ENCODE measurements around the gene ATAD2B. TPM values are rescaled to one million over a fixed set of nuclear protein-coding genes. Genes with fewer than 3 reads are reported as not detected.
"Not testable (repeated sequence)": the region's sequence is repeated elsewhere in the genome, so short reads cannot be mapped to it uniquely, and the experiment has no call there.

The ATAD2B gene
- total RNA-seq, 4 donors from 2014 or later = 39.0 to 56.9 (median 45.2) TPM

DNA sequence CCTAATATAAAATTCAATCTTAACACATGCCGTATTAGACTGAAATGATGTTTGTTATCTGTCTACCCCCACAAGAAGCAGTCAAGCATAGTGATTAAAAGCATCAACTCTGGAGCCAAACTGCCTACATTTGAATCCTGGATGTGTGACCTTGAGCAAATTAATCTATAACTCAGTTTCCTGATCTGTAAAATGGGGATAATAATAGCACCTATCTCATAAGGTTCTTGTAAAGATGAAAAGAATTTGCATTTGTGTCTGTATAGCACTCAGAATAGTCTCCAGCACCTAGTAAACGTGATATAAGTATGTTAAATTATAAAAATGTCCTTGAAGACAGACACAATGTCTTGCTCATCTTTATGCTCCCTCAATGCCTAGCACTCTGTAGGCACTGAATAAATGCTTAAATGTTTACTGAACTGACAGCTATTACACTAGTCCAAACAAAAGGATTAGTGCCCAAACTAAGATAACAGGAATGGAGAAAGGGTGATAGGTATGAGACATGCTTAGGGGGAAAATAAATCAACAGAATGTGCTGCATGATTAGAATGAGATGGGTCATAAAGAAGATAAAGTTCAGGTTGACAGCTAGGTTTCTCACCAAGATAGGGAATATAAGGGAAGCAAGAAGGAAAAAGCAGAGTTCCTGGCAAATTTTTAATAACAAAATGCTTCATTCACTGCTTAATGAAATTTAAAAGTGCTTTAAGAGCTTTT is 180.6 kb downstream of the ATAD2B start:
- no peak overlapping the region for H3K4me3 ChIP-seq
- peaks cover 0 to 15% (median 3%) of the 10 kb centered on the region in 4 donors for H3K4me1 ChIP-seq
- TF ChIP-seq, protein P1, sequence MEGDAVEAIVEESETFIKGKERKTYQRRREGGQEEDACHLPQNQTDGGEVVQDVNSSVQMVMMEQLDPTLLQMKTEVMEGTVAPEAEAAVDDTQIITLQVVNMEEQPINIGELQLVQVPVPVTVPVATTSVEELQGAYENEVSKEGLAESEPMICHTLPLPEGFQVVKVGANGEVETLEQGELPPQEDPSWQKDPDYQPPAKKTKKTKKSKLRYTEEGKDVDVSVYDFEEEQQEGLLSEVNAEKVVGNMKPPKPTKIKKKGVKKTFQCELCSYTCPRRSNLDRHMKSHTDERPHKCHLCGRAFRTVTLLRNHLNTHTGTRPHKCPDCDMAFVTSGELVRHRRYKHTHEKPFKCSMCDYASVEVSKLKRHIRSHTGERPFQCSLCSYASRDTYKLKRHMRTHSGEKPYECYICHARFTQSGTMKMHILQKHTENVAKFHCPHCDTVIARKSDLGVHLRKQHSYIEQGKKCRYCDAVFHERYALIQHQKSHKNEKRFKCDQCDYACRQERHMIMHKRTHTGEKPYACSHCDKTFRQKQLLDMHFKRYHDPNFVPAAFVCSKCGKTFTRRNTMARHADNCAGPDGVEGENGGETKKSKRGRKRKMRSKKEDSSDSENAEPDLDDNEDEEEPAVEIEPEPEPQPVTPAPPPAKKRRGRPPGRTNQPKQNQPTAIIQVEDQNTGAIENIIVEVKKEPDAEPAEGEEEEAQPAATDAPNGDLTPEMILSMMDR (IDR thresholded peaks at IDR 0.05) = no peak
- TF ChIP-seq POLR2A (IDR thresholded peaks at IDR 0.05) (no peak), EP300 (IDR thresholded peaks at IDR 0.05) (no peak)
- peaks cover 0 to 18% (median 0%) of the 10 kb centered on the region in 3 donors for H3K36me3 ChIP-seq
- DNase-seq (ENCODE audit: low spot score in 2 of 2) = no peak
- no peaks in the 10 kb centered on the region for H3K9me3 ChIP-seq
- peak overlapping the region in 1 of 4 donors; percentile 64 for H3K27ac ChIP-seq
- WGBS, 2 donors = 87 to 92% methylated on average over 2 of the region's 2 CpGs
- H3K27me3 ChIP-seq = no peaks in the 10 kb centered on the region

DNA sequence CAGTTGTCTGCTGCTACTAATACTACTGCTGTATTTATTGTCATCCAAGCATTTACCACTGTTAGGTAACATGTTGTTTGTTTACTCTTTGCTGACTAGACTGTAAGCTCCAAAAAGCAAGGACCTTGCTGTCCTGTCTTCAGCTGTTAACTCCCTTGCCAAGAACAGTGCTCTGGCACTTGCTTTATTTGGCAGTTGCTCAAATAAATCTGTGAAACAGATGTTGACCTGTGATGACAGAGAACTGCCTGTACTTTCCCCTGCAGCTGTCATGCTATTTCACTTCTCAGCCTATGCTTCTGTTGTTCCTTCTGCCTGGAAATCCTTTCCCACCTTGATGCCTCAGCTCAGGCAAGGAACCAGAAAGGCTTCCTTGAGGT is 181.2 kb downstream of the ATAD2B start:
- peak; percentile 35 to 77 for DNase-seq (ENCODE audit: low spot score in 2 of 2)
- Histone ChIP-seq H3K4me3 (no peak overlapping the region), H3K27ac (peak overlapping the region in 1 of 4 donors; percentile 64), H3K27me3 (no peaks in the 10 kb centered on the region), H3K9me3 (no peaks in the 10 kb centered on the region), H3K36me3 (peaks cover 0 to 12% (median 0%) of the 10 kb centered on the region in 3 donors), H3K4me1 (peaks cover 0 to 15% (median 3%) of the 10 kb centered on the region in 4 donors)
- TF ChIP-seq POLR2A (IDR thresholded peaks at IDR 0.05) = no peak
- TF ChIP-seq, protein P1 (IDR thresholded peaks at IDR 0.05) = no peak
- peak; percentile 44 to 96 for TF ChIP-seq EP300 (IDR thresholded peaks at IDR 0.05)

DNA sequence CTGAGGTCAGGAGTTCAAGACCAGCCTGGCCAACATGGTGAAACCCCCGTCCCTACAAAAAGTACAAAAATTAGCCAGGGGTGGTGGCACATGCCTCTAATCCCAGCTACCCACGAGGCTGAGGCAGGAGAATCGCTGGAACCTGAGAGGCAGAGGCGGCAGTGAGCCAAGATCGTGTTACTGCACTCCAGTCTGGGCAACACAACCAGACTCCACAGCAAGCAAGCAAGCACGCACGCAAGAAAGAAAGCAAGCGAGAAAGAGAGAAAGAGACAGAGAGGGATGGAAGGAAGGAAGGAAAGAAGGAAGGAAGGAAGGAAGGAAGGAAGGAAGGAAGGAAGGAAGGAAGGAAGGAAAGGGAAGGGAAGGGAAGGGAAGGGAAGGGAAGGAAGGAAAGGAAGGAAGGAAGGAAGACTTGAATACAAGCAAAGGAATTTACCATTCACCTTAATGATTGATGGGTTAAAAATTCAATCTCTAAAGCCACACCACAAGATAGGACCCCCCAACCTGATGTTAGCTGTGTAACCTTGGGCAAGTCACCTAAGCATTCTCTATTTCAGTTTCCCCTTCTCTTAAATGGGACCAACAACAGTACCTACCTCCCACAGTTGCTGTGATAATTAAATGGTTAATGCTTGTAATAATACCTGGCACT is 181.7 kb downstream of the ATAD2B start:
- TF ChIP-seq EP300 (IDR thresholded peaks at IDR 0.05) (no peak), POLR2A (IDR thresholded peaks at IDR 0.05) (no peak)
- TF ChIP-seq, protein P1 (IDR thresholded peaks at IDR 0.05) = no peak
- H3K4me1 ChIP-seq = peaks cover 0 to 15% (median 3%) of the 10 kb centered on the region in 4 donors
- WGBS, 2 donors = 77 to 82% methylated on average over 8 of the region's 8 CpGs
- H3K4me3 ChIP-seq = no peak overlapping the region
- no peak overlapping the region for H3K27ac ChIP-seq
- H3K36me3 ChIP-seq = peaks cover 0 to 7% (median 0%) of the 10 kb centered on the region in 3 donors
- no peaks in the 10 kb centered on the region for H3K9me3 ChIP-seq
- no peaks in the 10 kb centered on the region for H3K27me3 ChIP-seq
- peak in 1 of 2 donors; percentile 17 for DNase-seq (ENCODE audit: low spot score in 2 of 2)

DNA sequence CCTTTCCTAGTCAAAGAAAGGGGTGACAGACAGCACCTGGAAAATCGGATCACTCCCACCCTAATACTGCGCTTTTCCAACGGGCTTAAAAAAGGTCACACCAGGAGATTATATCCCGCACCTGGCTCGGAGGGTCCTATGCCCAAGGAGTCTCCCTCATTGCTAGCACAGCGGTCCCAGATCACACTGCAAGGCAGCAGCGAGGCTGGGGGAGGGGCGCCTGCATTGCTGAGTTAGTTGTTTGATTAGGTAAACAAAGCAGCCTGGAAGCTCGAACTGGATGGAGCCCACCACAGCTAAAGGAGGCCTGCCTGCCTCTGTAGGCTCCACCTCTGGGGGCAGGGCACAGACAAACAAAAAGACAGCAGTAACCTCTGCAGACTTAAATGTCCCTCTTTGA is 190.1 kb downstream of the ATAD2B start:
- not testable (repeated sequence) for DNase-seq (ENCODE audit: low spot score in 2 of 2); H3K27me3 ChIP-seq; H3K27ac ChIP-seq; H3K4me1 ChIP-seq; H3K4me3 ChIP-seq
- WGBS, 2 donors = 94 to 96% methylated on average over 9 of the region's 9 CpGs
- H3K36me3 ChIP-seq = peaks cover 0 to 36% (median 0%) of the 10 kb centered on the region in 3 donors
- H3K9me3 ChIP-seq = peaks cover 0 to 14% (median 0%) of the 10 kb centered on the region in 4 donors

DNA sequence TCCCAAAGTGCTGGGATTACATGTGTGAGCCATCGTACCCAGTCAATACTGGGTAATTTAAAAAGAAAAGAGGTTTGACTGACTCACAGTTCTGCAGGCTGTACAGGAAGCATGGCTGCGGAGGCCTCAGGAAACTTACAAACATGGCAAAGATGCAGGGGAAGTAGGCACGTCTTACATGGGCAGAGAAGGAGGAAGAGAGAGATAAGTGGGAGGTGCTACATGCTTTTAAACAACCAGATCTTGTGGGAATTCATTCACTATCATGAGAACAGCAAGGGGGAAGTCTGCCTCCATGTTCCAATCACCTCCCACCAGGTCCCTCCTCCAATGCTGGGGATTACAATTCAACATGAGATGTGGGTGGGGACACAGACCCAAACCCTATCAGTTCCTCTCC is 192.5 kb downstream of the ATAD2B start:
- Histone ChIP-seq H3K36me3 (peaks cover 0 to 36% (median 0%) of the 10 kb centered on the region in 3 donors), H3K27ac (no peak overlapping the region), H3K4me1 (no peaks in the 10 kb centered on the region), H3K4me3 (no peak overlapping the region), H3K27me3 (no peaks in the 10 kb centered on the region), H3K9me3 (peaks cover 0 to 14% (median 0%) of the 10 kb centered on the region in 4 donors)
- TF ChIP-seq, protein P1 (IDR thresholded peaks at IDR 0.05) = no peak
- TF ChIP-seq POLR2A (IDR thresholded peaks at IDR 0.05) (no peak), EP300 (IDR thresholded peaks at IDR 0.05) (no peak)
- DNase-seq (ENCODE audit: low spot score in 2 of 2) = no peak
- 86 to 89% methylated on average over 3 of the region's 3 CpGs for WGBS, 2 donors

DNA sequence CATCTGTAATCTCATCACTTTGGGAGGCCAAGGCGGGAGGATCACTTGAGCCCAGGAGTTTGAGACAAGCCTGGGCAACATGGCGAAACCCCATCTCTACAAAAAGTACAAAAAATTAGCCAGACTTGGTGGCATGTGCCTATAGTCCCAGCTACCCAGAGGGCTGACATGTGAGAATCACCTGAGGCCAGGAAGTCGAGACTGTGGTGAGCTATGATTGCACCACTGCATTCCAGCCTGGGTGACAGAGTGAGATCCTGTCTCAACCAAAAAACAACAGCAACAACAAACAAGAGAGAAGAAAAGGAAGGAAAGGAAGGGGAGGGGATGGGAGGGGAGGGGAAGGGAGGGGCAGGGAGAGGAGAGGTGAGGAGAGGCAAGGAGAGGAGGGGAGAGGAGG is 203.9 kb downstream of the ATAD2B start:
- DNase-seq (ENCODE audit: low spot score in 2 of 2); H3K4me1 ChIP-seq; H3K27ac ChIP-seq; H3K4me3 ChIP-seq; H3K27me3 ChIP-seq: not testable (repeated sequence)
- H3K36me3 ChIP-seq = peaks cover 0 to 65% (median 0%) of the 10 kb centered on the region in 3 donors
- 94 to 100% methylated on average over 3 of the region's 3 CpGs for WGBS, 2 donors
- H3K9me3 ChIP-seq = peaks cover 0 to 42% (median 11%) of the 10 kb centered on the region in 4 donors
